Ovary (tissue), 9 donors: ENCODE measurements around the gene SH3PXD2B. TPM values are rescaled to one million over a fixed set of nuclear protein-coding genes. Genes with fewer than 3 reads are reported as not detected.
"Not testable (repeated sequence)": the region's sequence is repeated elsewhere in the genome, so short reads cannot be mapped to it uniquely, and the experiment has no call there.

ENCODE experiments used
- DNase-seq, 5 donors: peaks; one replicate each; pipeline ENCODE4 v3.0.0-alpha.2; 2019 to 2020
- H3K27ac ChIP-seq, 2 donors: fragments of 200-600 bp; one replicate each; pipeline versions ENCODE4 v1.5.1 to v1.8.0; 2019 to 2022
- H3K27me3 ChIP-seq: fragments of 200-600 bp; one replicate; pipeline ENCODE4 v1.8.0; 2022
- H3K36me3 ChIP-seq: fragments of 200-600 bp; sonication (generic); one replicate; pipeline ENCODE4 v1.5.1; 2019
- H3K4me1 ChIP-seq: one replicate; pipeline ENCODE4 v1.8.1; 2013; ENCODE audit warnings: mild to moderate bottlenecking, moderate library complexity; ENCODE audit not compliant: insufficient read depth
- H3K4me3 ChIP-seq: fragments of 200-600 bp; sonication (generic); one replicate; pipeline ENCODE4 v1.5.1; 2017
- H3K9me3 ChIP-seq, 2 donors: fragments of 200-600 bp in 1 of 2; sonication (generic) in 1 of 2; one replicate each; pipeline versions ENCODE4 v1.5.1 to v1.8.1; 2013 to 2019; ENCODE audit warnings: mild to moderate bottlenecking in 1 of 2, moderate library complexity in 1 of 2
- CTCF ChIP-seq, 3 donors: fragments of 450-650 bp in 2 of 3; fragments of 200-600 bp in 1 of 3; IDR thresholded peaks; one replicate each; pipeline versions ENCODE4 v1.5.1 to v1.8.0; 2016 to 2022; ENCODE audit warnings: antibody characterized with exemption in 3 of 3, mild to moderate bottlenecking in 1 of 3
- EP300 ChIP-seq: sonication (generic); formaldehyde crosslinking; IDR thresholded peaks from one replicate; pipeline ENCODE4 v1.6.1; 2017; ENCODE audit warnings: antibody characterized with exemption
- POLR2A ChIP-seq: fragments of 450-650 bp; IDR thresholded peaks from one replicate; pipeline ENCODE4 v1.6.1; 2017; ENCODE audit warnings: antibody characterized with exemption, mild to moderate bottlenecking, moderate library complexity
- WGBS, 3 donors: extraction: QIAGEN DNeasy Blood & Tissue Kit in 1 of 3; methylation state at CpG; one replicate each; pipeline versions ENCODE4 v1.1.5 to v1.1.7; 2013 to 2017; 5-methylcytosine and 5-hydroxymethylcytosine counted together
- intact Hi-C, 4 donors: fragments of 100-400 bp; cut with DNase I; formaldehyde crosslinking; loops; one replicate each; pipeline versions ENCODE4 v1.11.0 to v1.15.1; 2022 to 2023
- polyA plus RNA-seq, 2 donors: library from polyadenylated mRNA; stranded (reverse); fragments of 200-250 nt in 1 of 2; fragments of 350-450 nt in 1 of 2; fragmentation: Illumina TruSeq in 1 of 2; extraction: RNeasy Lipid Tissue Mini Kit (QIAGEN cat#74804) in 1 of 2; gene quantifications; one replicate each; pipeline ENCODE4 v1.2.3, GENCODE V29; 2013 to 2014
- total RNA-seq, 7 donors: library from RNA; depleted of rRNA in 2 of 7; stranded (reverse); fragments of >200 nt in 2 of 7; fragmentation: NEBNext Ultra II Directional in 3 of 7; extraction: Animal tissue kit (Norgen Biotek cat#: 25700) in 3 of 7; gene quantifications; one replicate each; pipeline versions ENCODE4 v1.1.0 to v1.2.4, GENCODE V29; 2016 to 2023
- donor health status: DM: no; HTN: no; CAD: no; lungs with moderate emphysema.
- donor health status: DM: no; HTN: no; CAD: no.
- donor health status: Bipolar disorder and iron deficiency.
- donor health status: DM: yes; HTN: yes; CAD: no.
- donor health status: DM: no; HTN: no; CAD: no.
- donor health status: DM: yes; HTN: yes; CAD: no.

Gene SH3PXD2B
- total and polyA plus RNA-seq, 9 donors: 13.0 to 71.8 (median 49.9) TPM

GRCh38 chr5:172399336-172399735 lies 55.0 kb downstream of the SH3PXD2B start:
- no peak overlapping the region for H3K4me3 ChIP-seq
- no peaks in the 10 kb centered on the region for H3K27me3 ChIP-seq
- no peak for DNase-seq
- TF ChIP-seq POLR2A: no peak
- TF ChIP-seq CTCF (IDR thresholded peaks at IDR 0.05): no peak
- H3K27ac ChIP-seq: no peak overlapping the region
- WGBS, 3 donors: 69 to 95% (median 87%) methylated on average over 6 of the region's 6 CpGs
- peaks cover 8% of the 10 kb centered on the region for H3K4me1 ChIP-seq
- intact Hi-C loops: no loop called here
- no peaks in the 10 kb centered on the region for H3K9me3 ChIP-seq
- H3K36me3 ChIP-seq: no peaks in the 10 kb centered on the region

GRCh38 chr5:172398645-172399044 lies 55.7 kb downstream of the SH3PXD2B start:
- H3K36me3 ChIP-seq, H3K9me3 ChIP-seq, intact Hi-C loops, DNase-seq, H3K4me1 ChIP-seq, H3K27ac ChIP-seq, H3K4me3 ChIP-seq, H3K27me3 ChIP-seq: not testable (repeated sequence)
- WGBS, 3 donors: 83 to 86% (median 84%) methylated on average over 4 of the region's 4 CpGs

- H3K4me3 ChIP-seq, H3K9me3 ChIP-seq, H3K4me1 ChIP-seq, H3K27ac ChIP-seq, intact Hi-C loops, H3K36me3 ChIP-seq, DNase-seq, H3K27me3 ChIP-seq: not testable (repeated sequence)
- whole genome bisulfite sequencing, 3 donors: 89 to 90% (median 90%) methylated on average over 8 of the region's 8 CpGs
Observed at GRCh38 chr5:172396994-172397393, 57.3 kb downstream of the SH3PXD2B start.

- intact Hi-C loops: no loop called here
- H3K4me3 ChIP-seq: no peak overlapping the region
- H3K9me3 ChIP-seq: no peaks in the 10 kb centered on the region
- no peaks in the 10 kb centered on the region for H3K27me3 ChIP-seq
- DNase-seq: no peak
- 96 to 98% (median 97%) methylated on average over 3 of the region's 3 CpGs for WGBS, 3 donors
- no peak for TF ChIP-seq CTCF (IDR thresholded peaks at IDR 0.05)
- TF ChIP-seq POLR2A: no peak
- no peak for TF ChIP-seq EP300
- no peaks in the 10 kb centered on the region for H3K4me1 ChIP-seq
- no peak overlapping the region for H3K27ac ChIP-seq
- H3K36me3 ChIP-seq: no peaks in the 10 kb centered on the region
Observed at GRCh38 chr5:172396220-172396619, 58.1 kb downstream of the SH3PXD2B start.

- Histone ChIP-seq H3K27me3 (no peaks in the 10 kb centered on the region), H3K4me3 (no peak overlapping the region), H3K27ac (no peak overlapping the region), H3K36me3 (no peaks in the 10 kb centered on the region), H3K9me3 (no peaks in the 10 kb centered on the region), H3K4me1 (no peaks in the 10 kb centered on the region)
- WGBS, 3 donors: 66 to 72% (median 70%) methylated on average over 5 of the region's 5 CpGs
- no peak for TF ChIP-seq CTCF (IDR thresholded peaks at IDR 0.05)
- TF ChIP-seq EP300: no peak
- intact Hi-C loops: no loop called here
- no peak for DNase-seq
Observed at GRCh38 chr5:172395483-172395882, 58.8 kb downstream of the SH3PXD2B start.

- no peaks in the 10 kb centered on the region for H3K9me3 ChIP-seq
- H3K4me1 ChIP-seq: no peaks in the 10 kb centered on the region
- DNase-seq: no peak
- no peak overlapping the region for H3K4me3 ChIP-seq
- no peak for TF ChIP-seq POLR2A
- TF ChIP-seq CTCF (IDR thresholded peaks at IDR 0.05): no peak
- TF ChIP-seq EP300: no peak
- no peak overlapping the region for H3K27ac ChIP-seq
- no peaks in the 10 kb centered on the region for H3K36me3 ChIP-seq
- WGBS, 3 donors: 47 to 99% (median 78%) methylated on average over 2 of the region's 2 CpGs
- no peaks in the 10 kb centered on the region for H3K27me3 ChIP-seq
- intact Hi-C loops: no loop called here
Observed at GRCh38 chr5:172389578-172390112, 64.7 kb downstream of the SH3PXD2B start.
